ENCODE results near the gene CDS2. TPM values are rescaled to one million over a fixed set of nuclear protein-coding genes. Genes with fewer than 3 reads are reported as not detected.
A peak's percentile ranks its signal among the peaks of the same experiment; 100 is the strongest.

The CDS2 gene
- total and polyA plus RNA-seq, 2 of the 13 experiments (the other 11 are each of a cell fraction or from before 2014, with no cell fraction given): 81.3 to 153 TPM

- TF ChIP-seq CBX2 (IDR thresholded peaks at IDR 0.05; ENCODE audit: low read depth, low read length) (no peak), CBX2 (CRISPR knock-in tag; IDR thresholded peaks at IDR 0.05; ENCODE audit: low read depth) (no peak), MED8 (CRISPR knock-in tag; IDR thresholded peaks at IDR 0.05; ENCODE audit: insufficient replicate concordance) (no peak), CREM (IDR thresholded peaks at IDR 0.05) (peak; percentile 33; the same call in 1 of the 2 replicates), CREM (CRISPR knock-in tag; IDR thresholded peaks at IDR 0.05) (no peak), ZNF552 (CRISPR knock-in tag; IDR thresholded peaks at IDR 0.05; ENCODE audit: borderline replicate concordance) (no peak), MAF1 (CRISPR knock-in tag; IDR thresholded peaks at IDR 0.05; ENCODE audit: borderline replicate concordance) (no peak), TEF (CRISPR knock-in tag; IDR thresholded peaks at IDR 0.05) (no peak), TMF1 (CRISPR knock-in tag; IDR thresholded peaks at IDR 0.05; ENCODE audit: low read depth) (no peak; the same call in 1 of the 2 replicates), ZFX (CRISPR knock-in tag; IDR thresholded peaks at IDR 0.05; ENCODE audit: low read depth) (no peak), AGO2 (optimal IDR thresholded peaks at IDR 0.05; ENCODE audit: low read depth, low read length) (no peak), NRL (CRISPR knock-in tag; IDR thresholded peaks at IDR 0.05; ENCODE audit: borderline replicate concordance) (no peak), FOXK1 (CRISPR knock-in tag; IDR thresholded peaks at IDR 0.05; ENCODE audit: borderline replicate concordance, low read depth) (no peak), RFXANK (CRISPR knock-in tag; IDR thresholded peaks at IDR 0.05) (0 out of 2 replicates have a peak, but pooled peaks have one; percentile 19), SATB2 (CRISPR knock-in tag; IDR thresholded peaks at IDR 0.05) (no peak), NR1H2 (CRISPR knock-in tag; IDR thresholded peaks at IDR 0.05; ENCODE audit: borderline replicate concordance, low read depth) (no peak), THAP9 (CRISPR knock-in tag; IDR thresholded peaks at IDR 0.05; ENCODE audit: borderline replicate concordance) (no peak), CENPBD1 (CRISPR knock-in tag; IDR thresholded peaks at IDR 0.05; ENCODE audit: borderline replicate concordance, low read depth) (0 out of 2 replicates have a peak, but pooled peaks have one; percentile 66), HMG20B (CRISPR knock-in tag; conservative IDR thresholded peaks at IDR 0.05) (no peak; the same call in 1 of the 2 replicates)
- TF ChIP-seq, protein P1, sequence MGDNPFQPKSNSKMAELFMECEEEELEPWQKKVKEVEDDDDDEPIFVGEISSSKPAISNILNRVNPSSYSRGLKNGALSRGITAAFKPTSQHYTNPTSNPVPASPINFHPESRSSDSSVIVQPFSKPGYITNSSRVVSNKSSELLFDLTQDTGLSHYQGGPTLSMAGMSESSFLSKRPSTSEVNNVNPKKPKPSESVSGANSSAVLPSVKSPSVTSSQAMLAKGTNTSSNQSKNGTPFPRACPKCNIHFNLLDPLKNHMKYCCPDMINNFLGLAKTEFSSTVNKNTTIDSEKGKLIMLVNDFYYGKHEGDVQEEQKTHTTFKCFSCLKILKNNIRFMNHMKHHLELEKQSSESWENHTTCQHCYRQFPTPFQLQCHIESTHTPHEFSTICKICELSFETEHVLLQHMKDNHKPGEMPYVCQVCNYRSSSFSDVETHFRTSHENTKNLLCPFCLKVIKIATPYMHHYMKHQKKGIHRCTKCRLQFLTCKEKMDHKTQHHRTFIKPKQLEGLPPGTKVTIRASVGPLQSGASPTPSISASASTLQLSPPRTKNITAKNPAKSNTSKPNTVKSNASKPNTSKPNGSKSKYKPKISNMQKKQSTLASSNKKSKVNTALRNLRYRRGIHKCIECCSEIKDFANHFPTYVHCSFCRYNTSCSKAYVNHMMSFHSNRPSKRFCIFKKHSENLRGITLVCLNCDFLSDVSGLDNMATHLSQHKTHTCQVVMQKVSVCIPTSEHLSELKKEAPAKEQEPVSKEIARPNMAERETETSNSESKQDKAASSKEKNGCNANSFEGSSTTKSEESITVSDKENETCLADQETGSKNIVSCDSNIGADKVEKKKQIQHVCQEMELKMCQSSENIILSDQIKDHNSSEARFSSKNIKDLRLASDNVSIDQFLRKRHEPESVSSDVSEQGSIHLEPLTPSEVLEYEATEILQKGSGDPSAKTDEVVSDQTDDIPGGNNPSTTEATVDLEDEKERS (CRISPR knock-in tag; IDR thresholded peaks at IDR 0.05): no peak
- TF ChIP-seq, protein P2, sequence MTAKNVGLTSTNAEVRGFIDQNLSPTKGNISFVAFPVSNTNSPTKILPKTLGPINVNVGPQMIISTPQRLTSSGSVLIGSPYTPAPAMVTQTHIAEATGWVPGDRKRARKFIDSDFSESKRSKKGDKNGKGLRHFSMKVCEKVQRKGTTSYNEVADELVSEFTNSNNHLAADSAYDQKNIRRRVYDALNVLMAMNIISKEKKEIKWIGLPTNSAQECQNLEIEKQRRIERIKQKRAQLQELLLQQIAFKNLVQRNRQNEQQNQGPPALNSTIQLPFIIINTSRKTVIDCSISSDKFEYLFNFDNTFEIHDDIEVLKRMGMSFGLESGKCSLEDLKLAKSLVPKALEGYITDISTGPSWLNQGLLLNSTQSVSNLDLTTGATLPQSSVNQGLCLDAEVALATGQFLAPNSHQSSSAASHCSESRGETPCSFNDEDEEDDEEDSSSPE (CRISPR knock-in tag; IDR thresholded peaks at IDR 0.05): no peak
- TF ChIP-seq, protein P3, sequence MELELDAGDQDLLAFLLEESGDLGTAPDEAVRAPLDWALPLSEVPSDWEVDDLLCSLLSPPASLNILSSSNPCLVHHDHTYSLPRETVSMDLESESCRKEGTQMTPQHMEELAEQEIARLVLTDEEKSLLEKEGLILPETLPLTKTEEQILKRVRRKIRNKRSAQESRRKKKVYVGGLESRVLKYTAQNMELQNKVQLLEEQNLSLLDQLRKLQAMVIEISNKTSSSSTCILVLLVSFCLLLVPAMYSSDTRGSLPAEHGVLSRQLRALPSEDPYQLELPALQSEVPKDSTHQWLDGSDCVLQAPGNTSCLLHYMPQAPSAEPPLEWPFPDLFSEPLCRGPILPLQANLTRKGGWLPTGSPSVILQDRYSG (CRISPR knock-in tag; IDR thresholded peaks at IDR 0.05): no peak
Observed at GRCh38 chr20:5120185-5120476, 6.7 kb upstream of the CDS2 start (continued).

Measured in HepG2 (cell line).